ENCODE data around the gene FUBP1. TPM values are rescaled to one million over a fixed set of nuclear protein-coding genes. Genes with fewer than 3 reads are reported as not detected.

FUBP1 gene
- polyA plus RNA-seq, 3 donors, result 16.5 to 47.3 (median 16.5) TPM

DNA sequence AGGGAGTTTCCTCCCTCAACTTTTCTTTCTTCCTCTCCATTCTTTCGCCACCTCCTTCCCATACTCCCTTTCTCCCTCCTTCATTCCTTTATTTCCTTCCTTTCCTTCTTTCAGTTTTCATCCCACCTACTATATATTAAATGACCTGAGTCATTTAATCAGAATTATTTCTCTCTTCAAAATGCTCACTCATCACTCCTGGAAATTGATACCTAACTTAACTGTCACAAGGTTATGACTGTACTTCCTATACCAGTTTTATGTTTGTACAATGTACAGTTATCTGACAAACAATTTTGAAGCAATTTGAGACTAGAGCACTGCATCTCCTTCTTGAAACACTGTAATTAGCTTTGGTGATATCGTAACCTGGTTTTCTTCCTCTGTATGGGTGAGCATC lies 49.1 kb downstream of the FUBP1 start:
- H3K4me1 Mint-ChIP-seq, result peaks cover 20% of the 10 kb centered on the region
- Histone ChIP-seq H3K36me3 (replicated peaks in 1 of 2; ENCODE audit: control insufficient read depth in 1 of 2, insufficient read depth in 2 of 2, low read length in 2 of 2) (peaks cover 0 to 18% of the 10 kb centered on the region in 2 donors), H3K27me3 (ENCODE audit: control insufficient read depth in 2 of 2, insufficient read depth in 2 of 2, low read length in 2 of 2) (no peaks in the 10 kb centered on the region), H3K4me2 (replicated peaks; ENCODE audit: extremely low read depth, low read length, poor library complexity, severe bottlenecking) (no peak overlapping the region), H3K9ac (ENCODE audit: insufficient read depth, low read length, poor library complexity, severe bottlenecking) (no peak overlapping the region), H3K9me3 (replicated peaks in 1 of 2; ENCODE audit: control insufficient read depth in 1 of 2, insufficient read depth in 1 of 2, low read length in 2 of 2) (no peaks in the 10 kb centered on the region), H3K4me1 (ENCODE audit: control insufficient read depth in 1 of 2, insufficient read depth in 2 of 2, low read length in 2 of 2) (peaks cover 11 to 15% of the 10 kb centered on the region in 2 donors), H3K79me2 (ENCODE audit: insufficient read depth, low read length) (peaks cover 12% of the 10 kb centered on the region), H2AFZ (ENCODE audit: insufficient read depth, low read depth, low read length, poor library complexity, severe bottlenecking) (no peak overlapping the region), H4K20me1 (ENCODE audit: insufficient read depth, low read length) (no peaks in the 10 kb centered on the region), H3K4me3 (replicated peaks in 1 of 3; ENCODE audit: low read depth in 2 of 3, low read length in 3 of 3) (no peak overlapping the region), H3K27ac (ENCODE audit: low read depth in 1 of 2, low read length in 2 of 2) (no peak overlapping the region)
- WGBS (ENCODE audit: insufficient coverage), result 100% methylated on average over 1 of the region's 2 CpGs
- TF ChIP-seq, protein P1, sequence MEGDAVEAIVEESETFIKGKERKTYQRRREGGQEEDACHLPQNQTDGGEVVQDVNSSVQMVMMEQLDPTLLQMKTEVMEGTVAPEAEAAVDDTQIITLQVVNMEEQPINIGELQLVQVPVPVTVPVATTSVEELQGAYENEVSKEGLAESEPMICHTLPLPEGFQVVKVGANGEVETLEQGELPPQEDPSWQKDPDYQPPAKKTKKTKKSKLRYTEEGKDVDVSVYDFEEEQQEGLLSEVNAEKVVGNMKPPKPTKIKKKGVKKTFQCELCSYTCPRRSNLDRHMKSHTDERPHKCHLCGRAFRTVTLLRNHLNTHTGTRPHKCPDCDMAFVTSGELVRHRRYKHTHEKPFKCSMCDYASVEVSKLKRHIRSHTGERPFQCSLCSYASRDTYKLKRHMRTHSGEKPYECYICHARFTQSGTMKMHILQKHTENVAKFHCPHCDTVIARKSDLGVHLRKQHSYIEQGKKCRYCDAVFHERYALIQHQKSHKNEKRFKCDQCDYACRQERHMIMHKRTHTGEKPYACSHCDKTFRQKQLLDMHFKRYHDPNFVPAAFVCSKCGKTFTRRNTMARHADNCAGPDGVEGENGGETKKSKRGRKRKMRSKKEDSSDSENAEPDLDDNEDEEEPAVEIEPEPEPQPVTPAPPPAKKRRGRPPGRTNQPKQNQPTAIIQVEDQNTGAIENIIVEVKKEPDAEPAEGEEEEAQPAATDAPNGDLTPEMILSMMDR (IDR thresholded peaks at IDR 0.05), result no peak
- no peaks in the 10 kb centered on the region for H3K9me3 Mint-ChIP-seq
- peaks cover 14 to 28% of the 10 kb centered on the region in 2 donors for H3K36me3 Mint-ChIP-seq
- H3K4me3 Mint-ChIP-seq, result no peak overlapping the region
- intact Hi-C loops (cut with micrococcal nuclease), result no loop called here
- DNase-seq, result no peak
- H3K27me3 Mint-ChIP-seq (ENCODE audit: low read depth in 3 of 3), result peaks cover 0 to 1% (median 0%) of the 10 kb centered on the region in 3 donors
- peak overlapping the region in 3 of 7 donors; percentile 28 to 63 (median 28) for H3K27ac Mint-ChIP-seq

DNA sequence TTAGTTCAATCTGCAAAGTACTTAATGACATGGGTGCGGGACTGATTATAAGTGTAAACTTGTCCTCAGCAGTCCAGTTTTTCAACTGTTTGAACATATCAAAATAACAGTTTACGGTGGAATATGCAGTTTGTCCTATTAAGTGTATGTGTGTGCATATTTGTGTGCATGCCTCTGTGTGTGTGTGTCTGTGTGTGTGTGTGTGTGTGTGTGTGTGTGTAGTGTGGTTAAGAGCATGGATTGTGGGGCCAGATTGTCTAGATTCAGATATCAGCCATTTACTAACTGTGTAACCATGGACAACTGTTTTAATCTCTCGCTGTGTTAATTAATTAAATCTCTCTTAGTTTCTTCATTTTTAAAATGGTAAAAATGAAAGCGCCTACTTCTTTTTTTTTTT lies 51.5 kb downstream of the FUBP1 start:
- peak overlapping the region; percentile 71 to 92 for H3K4me3 Mint-ChIP-seq
- TF ChIP-seq, protein P1 (IDR thresholded peaks at IDR 0.05), result no peak
- 67% methylated on average over 1 of the region's 4 CpGs for WGBS (ENCODE audit: insufficient coverage)
- H3K27ac ChIP-seq (ENCODE audit: low read depth in 1 of 2, low read length in 2 of 2), result peak overlapping the region; percentile 53 to 78
- peaks cover 0 to 10% of the 10 kb centered on the region in 2 donors for H3K36me3 ChIP-seq (replicated peaks in 1 of 2; ENCODE audit: control insufficient read depth in 1 of 2, insufficient read depth in 2 of 2, low read length in 2 of 2)
- H3K4me2 ChIP-seq (replicated peaks; ENCODE audit: extremely low read depth, low read length, poor library complexity, severe bottlenecking), result peak overlapping the region; percentile 85
- peak overlapping the region in 6 of 7 donors; percentile 16 to 89 (median 86) for H3K27ac Mint-ChIP-seq
- peaks cover 0 to 1% (median 0%) of the 10 kb centered on the region in 3 donors for H3K27me3 Mint-ChIP-seq (ENCODE audit: low read depth in 3 of 3)
- H3K4me1 Mint-ChIP-seq, result peaks cover 20% of the 10 kb centered on the region
- no peak for DNase-seq
- no peaks in the 10 kb centered on the region for H3K9me3 ChIP-seq (replicated peaks in 1 of 2; ENCODE audit: control insufficient read depth in 1 of 2, insufficient read depth in 1 of 2, low read length in 2 of 2)
- H3K4me3 ChIP-seq (replicated peaks in 1 of 3; ENCODE audit: low read depth in 2 of 3, low read length in 3 of 3), result peak overlapping the region; percentile 58 to 96 (median 78)
- no peaks in the 10 kb centered on the region for H3K9me3 Mint-ChIP-seq
- peaks cover 12% of the 10 kb centered on the region for H3K79me2 ChIP-seq (ENCODE audit: insufficient read depth, low read length)
- peaks cover 11 to 17% of the 10 kb centered on the region in 2 donors for H3K36me3 Mint-ChIP-seq
- H4K20me1 ChIP-seq (ENCODE audit: insufficient read depth, low read length), result no peaks in the 10 kb centered on the region
- intact Hi-C loops (cut with micrococcal nuclease), result no loop called here
- peak overlapping the region; percentile 62 for H3K9ac ChIP-seq (ENCODE audit: insufficient read depth, low read length, poor library complexity, severe bottlenecking)
- no peaks in the 10 kb centered on the region for H3K27me3 ChIP-seq (ENCODE audit: control insufficient read depth in 2 of 2, insufficient read depth in 2 of 2, low read length in 2 of 2)
- H2AFZ ChIP-seq (ENCODE audit: insufficient read depth, low read depth, low read length, poor library complexity, severe bottlenecking), result peak overlapping the region; percentile 76
- H3K4me1 ChIP-seq (ENCODE audit: control insufficient read depth in 1 of 2, insufficient read depth in 2 of 2, low read length in 2 of 2), result peaks cover 11 to 15% of the 10 kb centered on the region in 2 donors
